ENCODE results near the gene C5orf15.

C5orf15 gene

DNA sequence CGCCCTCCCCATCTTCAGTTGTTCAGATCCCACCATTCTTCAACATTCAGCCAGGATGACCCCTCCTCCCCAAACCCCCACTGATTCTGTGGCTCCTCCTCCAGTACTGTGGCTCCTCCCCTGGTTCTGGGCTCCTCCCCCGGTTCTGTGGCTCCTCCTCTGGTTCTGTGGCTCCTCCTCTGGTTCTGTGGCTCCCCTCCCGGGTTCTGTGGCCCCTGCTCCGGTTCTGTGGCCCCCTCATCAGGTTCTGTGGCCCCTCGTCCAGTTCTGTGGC lies 32.8 kb downstream of the C5orf15 start:
- no peak for DNase-seq

DNA sequence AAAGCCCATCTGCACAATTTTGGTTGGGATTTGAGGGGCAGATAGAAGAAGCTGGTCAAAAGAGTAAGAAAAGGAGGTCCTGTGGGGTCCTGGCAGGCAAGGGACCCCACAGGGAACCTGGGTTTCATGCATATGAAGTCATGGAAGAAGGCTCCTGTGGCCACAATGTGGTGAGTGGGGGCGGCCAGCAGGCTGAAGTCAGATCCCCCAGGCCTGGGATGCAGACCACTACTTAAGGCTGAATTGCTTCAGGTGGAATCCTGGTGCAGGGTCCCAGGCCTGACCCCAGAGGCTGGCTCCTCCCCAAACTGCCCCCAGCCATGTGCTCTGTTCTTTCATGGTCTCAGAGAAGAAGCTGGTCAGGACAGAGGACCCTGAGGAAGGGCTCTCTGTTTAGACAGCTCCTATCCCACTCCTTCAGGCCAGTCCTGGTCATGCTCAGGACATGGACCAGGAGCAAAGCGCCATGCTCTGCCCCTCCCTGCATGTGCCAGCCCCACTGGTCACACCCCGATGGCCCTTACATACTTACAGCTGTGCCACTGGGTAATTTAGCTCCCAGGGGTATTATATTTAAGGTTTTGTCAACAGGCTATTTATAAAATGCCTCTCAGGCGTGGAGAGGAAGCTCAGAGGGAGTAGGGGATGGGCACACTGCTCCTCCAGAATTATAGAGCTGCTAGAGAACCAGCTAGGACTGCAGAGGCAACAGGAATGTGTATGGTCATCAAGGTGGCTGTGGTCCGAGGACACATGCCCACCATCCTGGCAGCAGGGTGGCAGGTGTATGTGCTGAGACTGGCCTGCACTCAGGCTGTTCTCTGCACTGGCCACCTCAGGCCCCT lies 33.4 kb downstream of the C5orf15 start:
- DNase-seq, result no peak

DNA sequence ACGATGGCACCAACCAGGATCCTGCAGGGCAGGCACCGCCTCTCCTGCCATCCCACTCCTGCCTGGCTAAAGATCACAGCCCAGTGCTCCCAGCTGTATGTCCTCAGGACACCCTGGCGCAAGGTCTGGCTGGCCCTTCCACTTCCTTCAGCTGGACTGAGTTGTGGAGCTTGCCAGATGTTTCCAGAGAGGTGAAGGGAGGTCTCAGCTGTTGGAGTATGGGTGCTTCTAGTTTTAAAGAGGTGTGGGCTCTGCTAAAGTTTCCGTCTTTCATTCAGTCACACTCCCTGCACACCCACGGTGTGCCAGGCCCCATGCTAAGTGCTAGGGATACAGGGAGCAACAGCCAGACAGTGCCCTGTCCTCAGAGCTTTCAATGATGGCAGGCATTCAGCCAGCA lies 34.1 kb downstream of the C5orf15 start:
- DNase-seq, result no peak

DNA sequence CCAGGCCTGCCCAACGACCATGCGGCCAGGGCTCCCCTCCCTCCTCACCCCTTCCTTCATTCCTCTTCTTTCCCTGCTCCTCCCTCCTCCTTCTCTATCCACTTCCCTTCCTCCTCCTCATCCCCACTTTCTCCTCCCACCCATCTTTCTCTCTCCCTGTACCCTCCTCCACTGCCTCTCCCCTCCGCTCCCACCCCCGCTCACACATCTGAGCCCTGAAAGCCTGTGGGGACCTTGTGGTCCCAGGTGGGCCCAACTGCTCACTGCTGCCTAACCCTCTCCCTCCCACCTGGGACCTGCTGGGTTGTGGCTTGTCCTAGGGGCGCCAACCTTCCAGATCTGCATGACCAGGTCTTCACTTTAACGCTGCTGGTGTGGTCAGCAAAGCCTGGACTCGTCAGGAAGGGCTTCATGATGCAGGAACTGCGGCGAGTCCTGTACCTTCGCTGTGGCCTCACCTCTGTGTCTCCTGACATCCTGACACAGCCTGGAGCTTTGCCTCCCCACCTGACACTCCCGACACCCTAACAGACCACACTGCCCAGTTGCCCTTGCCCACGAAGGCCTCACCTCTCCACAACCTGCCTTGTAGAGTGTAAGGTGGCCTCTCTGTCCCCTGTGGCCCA lies 34.6 kb downstream of the C5orf15 start:
- no peak for DNase-seq

DNA sequence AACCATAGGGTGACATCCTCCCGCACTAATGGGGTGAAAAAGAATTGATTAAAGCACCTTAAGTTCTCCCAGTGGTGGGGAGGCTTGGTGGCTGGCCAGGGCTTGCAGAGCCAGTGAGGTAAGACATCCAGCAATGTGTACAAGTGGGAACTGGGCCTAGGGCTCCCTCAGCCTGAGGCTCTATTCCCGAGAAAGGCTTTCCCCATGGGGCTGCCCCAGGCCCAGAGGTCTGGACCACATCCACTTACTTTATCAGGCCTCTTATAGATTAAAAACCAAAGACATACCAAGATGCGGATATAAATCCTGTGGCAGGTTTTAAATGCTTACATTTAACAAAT lies 35.3 kb downstream of the C5orf15 start:
- DNase-seq, result no peak

DNA sequence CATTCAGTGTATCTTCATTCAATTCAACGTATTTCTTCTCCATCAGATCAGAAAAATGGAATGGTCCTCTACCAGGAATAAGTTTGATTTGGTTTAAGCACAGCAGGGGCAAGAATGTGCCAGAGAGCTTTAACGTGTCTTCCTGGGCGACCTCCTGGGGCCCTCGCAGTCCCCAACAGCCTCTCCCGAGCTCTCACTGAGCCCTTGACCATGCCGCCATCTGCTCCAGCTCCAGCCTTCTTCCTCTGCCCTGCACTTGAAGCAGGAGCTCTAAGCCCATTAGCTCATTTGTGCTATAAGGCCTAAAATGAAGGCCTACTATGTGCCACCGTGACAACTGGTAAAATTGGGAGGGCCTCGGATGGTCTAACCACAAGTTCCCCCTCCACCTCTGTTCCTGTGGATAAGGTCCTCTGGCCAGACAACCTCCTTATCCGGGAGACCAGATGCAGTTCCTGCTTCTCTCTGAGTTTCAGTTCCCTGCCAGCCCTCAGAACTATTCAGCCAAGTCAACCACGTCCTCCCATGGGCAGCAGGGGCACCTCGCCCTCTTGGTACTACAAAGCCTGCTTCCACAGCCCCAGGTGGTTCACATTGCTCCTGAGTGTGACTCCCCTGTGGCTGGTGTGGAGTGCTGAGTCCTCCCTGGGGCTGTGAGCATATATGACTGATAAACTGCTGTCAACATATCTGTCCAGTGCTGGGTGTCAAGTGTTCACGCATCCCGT lies 35.8 kb downstream of the C5orf15 start:
- DNase-seq, result no peak

DNA sequence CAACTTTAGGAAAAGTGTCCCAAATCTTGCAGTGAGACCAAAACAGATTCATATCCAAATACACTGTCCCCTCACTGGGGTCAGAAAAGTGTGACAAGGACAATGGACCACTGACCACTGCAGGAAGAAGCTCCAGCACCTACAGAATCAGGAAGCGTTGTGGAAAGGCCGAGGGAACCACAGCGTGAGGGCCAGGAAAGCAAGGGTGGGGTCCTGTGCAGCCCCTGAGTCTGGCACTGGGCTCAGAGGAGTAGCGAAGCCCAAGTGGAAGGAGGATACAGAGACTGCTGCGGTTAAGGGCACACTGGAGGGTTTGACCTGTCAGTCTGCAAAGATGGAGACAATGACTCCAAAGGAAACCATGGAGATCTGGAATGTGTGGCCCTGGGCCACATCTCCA lies 36.9 kb downstream of the C5orf15 start:
- no peak for DNase-seq

DNA sequence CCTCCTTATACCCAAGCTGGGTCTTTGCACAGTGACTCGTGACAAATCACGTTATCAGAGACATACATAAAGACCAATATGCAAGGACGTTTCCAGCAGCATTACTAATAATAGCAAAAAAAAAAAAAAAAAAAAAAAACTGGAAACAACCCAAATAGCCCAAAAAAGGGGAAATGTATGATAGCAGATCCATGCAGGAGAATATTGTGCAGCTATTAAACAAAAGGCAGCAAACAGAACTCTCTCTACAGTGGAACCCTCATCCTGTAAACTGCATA lies 37.7 kb downstream of the C5orf15 start:
- no peak for DNase-seq

DNA sequence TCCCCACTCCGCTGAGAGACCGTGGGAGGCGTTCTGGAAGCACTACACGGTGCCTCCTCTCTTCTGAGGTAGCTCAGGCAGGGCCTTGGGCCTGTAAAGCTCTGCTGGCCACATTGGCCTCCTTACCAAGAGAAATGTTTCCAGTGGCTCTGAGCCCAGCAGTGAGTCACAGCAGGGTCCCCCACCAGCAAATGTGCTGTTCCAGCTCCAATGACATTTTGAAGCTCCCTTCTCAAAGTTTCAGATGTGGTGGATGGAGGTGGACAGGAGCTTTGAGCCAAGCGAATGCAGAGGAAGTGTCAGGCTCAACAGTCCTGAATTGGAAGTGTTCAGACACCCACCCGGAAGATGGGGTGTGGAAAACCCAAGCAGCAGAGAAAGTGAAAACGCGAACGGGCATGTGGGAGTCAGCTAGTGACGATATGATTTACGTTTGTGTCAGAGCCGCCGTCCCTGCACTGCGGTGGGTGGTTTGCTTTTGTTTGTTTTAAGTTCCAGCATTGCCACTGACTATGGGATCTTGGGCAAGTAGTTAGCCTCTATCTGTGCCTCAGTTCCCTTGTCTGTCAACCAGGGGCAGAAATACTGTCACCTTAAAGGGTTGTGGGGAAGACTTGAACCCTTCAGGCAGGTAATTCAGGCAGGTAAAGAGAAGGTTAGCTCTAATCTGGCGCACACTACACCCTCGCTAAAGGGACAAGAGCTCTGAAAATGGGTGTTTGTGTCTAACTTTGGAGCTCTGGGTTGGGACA lies 38.2 kb downstream of the C5orf15 start:
- peak; percentile 78 for DNase-seq

DNA sequence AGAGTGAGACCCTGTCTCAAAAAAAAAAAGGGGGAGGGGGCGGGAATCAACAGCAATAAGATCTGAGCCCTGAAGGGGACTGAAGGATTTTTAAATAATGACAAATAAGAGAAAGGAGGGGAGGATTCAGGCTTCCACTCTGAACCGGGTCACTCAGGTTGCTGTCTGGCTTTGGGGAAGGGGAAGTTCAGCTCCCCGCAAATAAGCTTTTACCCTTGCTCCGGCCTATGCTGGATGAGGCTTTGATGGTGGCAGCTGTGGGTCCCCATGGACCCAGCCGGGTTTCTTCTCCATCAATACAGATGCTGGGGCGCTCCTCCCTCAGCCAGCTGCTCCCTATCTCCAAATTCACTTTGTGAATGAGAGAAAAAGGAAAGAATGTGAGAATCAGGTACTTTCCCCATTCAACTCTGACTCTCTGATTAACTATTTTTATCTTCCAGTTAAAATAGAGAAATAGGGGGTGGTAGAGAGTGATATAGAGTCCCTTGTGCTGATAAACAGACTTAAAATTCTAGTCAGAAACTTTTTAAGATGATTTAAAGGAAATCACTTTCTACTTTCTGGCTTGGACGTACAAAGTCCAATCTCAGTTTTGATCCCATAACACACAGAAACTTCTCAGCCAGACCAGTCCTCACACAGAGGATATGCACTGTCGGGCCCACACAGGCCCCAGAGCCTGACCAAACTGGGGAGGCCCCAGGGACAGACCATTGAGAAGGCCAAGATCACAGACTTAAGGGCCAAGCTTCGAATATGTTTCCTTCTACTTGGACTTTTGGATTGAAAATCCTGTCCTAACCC lies 39.6 kb downstream of the C5orf15 start:
- no peak for DNase-seq

DNA sequence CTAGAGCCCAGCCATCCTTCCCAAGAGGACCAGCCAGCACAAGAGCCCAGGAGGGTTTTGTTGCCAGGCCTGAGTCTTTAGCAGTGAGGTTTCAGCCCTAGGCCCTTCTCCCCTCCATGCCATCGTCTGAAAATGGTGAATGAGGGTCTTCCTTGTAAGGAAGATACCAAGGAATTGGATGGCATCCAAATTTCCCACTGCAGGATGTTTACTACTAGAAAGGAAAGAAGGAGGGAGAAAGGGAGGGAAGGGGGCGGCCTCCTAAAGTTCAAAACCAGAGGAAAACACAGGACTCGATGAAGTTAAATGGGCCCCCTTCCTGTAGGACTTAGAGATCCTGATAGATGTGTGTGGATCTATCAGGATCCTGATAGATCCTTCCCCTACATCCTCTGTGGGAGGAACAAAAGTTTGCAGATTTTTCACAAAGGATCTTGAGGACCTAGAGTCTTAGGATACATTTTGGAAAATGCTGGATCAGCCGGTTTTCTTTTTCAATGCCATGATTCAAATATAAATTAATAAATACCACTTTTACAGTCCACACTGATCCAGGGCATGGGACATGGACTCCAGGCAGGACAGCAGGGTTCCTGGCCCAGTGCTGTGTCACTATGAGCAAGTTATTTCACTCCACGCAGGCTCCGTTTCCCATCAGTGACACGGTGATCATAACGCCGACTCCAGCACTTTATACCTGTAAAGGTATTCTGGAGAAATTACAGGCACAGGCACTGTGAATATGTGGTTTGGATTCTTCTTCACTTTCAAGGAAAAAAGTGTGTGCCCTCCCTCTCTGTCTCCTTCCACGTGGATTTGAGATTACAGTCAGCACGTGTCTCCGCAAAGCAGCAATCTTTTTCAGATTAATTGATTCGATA lies 40.9 kb downstream of the C5orf15 start:
- DNase-seq, result no peak

DNA sequence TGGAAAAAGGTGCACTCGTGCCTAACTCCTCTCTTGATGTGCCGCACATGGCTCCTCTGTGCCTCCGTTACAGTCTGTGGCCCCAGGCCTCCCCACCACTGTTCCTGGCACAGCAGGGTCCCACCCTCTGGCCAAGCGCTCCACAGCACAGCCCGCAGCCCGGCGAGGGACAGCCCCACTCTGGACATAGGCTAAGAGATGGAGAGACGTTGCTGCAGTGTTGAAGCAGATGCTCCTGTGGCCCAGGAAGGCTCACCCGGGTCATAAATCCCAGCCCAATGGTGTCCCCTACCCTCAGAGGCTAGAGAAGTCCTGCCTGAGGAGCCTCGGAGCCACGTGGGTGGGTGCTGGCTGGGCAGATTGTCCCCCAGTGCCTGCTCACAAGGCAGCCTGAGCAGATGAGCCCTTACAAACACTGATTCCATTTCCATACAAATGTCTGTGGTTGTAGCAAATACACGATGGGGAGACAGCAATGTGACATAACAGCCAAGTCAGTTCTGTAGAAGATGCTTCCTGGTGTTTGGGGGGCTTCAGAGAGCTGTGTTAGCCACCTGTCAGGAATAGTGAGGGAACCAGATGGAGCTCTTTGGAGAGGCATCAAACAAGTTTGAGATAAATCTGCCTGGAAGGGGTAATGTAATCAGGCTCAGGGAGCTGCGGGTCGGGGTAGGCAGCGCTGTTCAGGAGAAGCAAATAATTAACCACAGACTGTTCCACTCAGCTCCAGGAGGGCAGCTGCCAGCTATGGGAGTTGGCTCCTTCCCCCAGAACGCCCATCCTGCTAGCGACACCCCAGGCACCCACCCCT lies 41.7 kb downstream of the C5orf15 start:
- DNase-seq, result no peak

DNA sequence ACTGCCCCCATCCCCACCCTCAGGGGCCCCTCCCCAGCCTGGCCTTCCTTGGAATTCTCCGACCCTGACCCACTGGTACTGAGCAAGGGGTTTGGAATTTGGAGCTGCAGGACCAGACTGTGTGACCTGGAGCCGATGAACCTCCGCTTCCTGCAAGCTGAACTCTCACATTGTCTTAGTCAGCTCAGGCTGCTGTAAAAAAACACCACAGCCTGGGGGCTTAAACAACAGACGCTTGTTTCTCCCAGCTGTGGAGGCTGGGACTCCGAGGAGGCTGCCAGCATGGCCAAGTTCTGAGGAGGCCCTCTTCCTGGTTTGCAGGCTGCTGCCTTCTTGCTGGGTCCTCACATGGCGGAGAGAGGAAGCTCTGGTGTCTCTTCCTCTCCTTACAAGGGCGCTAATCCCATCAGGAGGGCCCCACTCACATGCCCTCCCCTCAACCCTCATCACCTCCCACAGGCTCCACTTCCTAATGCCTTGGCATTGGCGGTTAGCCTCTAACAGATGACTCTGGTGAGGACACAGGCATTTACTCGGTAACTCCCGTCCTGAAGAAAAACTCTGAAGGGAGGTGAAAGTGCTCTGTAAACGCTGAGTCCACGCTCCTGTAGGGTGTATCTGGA lies 42.4 kb downstream of the C5orf15 start:
- DNase-seq, result no peak

DNA sequence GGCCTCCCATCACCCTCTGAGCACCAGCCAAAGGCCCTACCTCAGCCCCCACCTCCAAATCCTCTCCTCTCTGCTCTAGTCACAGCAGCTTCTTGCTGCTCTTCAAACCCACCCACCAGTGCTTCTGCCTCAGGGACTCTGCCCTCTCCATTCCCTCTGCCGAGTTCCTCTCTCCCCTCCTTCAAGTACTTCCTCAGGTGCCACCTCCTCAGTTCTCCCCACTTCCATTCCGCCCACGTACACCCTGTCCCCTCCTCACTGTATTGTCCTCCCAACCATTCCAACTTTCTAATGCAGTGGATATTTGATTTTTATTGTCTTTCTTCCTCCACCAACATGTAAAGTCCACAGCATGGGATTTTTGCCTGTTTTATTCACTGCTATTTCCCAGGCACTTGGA lies 43.2 kb downstream of the C5orf15 start:
- no peak for DNase-seq

DNA sequence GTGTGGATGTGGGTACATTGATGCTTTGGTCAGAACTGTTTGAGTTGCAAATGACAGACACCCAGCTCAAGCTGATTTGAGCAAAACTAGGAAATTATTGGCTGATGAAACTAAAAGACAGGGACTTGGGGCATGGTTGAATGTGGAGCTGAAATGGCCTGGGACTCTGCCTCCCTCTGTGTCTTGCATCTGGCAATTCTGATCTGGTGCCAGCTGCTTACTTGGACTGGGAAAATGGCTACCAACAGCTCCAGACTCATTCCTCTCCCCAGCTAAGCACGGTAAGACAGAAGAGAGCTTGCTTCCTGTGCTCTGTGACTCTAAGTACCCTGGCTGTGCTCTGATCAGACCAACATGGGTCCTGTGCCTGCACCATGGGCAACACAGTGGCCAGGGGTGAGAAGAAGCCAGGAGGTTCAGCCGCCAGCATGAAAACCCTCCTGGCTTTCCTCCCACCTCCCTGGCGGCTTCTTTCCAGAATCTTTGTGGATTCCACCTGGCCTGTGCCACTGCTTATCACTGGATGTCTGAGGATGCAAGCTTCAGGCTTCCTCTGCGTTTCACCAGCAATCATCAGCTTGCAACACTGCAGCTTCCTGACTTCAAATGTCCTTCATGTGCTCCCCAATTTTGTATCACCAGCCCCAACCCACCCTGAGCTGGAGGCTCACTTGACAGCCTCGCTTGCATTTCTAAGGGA lies 44.1 kb downstream of the C5orf15 start:
- no peak for DNase-seq

DNA sequence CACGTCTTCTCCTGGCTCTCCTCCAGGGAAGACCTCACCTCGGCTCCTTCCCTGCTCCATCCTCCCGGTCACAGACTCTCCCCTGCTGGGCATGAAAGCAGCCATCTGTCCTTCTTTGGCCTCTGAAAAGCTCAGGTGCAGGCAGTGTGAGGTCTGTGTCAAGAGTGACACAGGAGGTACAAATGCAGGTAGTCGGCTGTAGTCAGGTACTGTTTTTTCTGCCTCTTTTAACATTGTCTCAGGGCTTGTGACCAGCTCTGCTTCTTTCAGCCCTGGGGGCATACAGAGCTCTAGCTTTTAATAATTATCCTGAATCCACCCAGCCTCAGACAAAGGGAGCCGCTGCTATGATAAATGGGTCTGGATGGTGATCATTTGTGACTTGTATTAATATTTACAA lies 46.4 kb downstream of the C5orf15 start:
- DNase-seq, result no peak

DNA sequence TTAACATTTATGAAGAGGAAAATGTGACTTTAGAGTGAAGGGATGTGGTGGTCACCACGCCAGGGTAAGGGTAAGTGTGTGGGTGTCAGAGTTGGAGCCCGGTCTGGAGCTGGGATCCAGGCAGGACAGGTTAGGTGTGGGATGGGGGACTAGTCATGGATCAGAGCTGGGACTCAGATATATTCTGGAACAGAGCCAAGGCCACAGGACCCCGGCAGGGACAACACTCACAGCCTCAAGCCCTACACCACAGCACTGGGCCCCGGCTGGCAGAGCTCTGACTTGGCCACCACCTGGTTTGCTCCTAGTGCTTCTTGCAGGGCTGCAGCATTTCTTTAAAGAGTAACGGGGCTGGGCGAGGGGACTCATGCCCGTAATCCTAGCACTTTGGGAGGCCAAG lies 47.4 kb downstream of the C5orf15 start:
- no peak for DNase-seq

DNA sequence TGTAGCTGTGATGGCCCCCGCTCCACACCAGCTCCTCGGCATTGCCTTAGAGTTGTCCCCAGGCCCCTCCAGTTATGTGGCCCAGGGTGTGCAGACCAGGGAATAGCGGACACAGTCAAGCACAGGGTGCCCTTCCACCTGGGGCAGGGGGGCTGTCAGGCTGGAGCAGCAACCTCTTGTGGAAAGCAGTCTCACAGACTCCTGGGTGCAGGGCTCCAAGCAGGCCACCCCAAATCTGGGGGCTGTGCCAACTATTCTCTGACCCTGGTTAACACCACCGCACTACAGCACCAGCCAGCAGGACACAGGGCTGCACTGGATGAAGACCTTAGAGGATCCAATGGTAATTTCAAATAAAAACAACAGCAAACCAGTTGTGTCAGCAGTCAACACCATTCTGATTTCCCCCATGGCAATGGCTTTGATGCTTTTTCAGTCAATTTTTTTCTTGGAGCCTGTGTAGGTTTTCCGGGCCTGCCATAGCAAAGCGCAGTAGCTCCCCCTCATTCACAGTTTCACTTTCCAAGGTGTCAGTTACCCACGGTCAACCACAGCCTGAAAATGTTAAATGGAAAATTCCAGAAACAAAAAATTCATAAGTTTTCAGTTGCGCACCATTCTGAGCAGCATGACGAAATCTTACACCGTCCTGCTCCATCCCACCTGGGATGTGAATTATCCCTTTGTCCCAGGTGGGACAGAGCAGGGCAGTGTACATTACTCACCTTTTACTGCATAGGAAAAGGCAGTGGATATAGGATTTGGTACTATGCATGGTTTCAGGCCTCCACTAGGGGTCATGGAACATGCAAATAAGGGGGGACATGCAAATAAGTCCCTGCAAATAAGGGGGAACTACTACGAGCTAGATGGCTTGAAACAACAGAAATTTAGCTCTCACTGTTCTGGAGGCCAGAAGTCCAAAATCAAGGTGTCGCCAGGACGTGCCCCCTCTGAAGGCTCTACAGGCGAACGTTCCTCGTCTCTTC lies 49.0 kb downstream of the C5orf15 start:
- DNase-seq, result no peak

DNA sequence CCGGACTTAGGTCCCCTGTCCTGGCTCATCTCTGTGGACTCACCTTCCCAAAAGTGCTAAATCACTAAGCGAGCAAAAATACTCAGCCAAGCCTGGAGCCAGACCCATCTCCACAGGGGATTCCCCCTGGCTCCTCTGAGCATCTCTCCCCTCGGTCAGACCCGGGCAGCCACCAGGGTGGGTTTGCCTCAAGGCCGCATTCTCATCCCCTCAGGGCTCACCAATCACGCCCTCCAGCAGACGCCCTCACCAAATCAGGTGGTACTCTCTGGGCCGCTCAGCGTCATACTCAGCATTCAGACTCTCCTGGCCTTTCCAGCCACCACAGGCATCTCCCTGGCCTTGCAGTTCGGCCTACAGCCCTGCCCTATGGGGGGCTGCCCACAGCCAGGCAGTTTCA lies 49.7 kb downstream of the C5orf15 start:
- DNase-seq, result no peak
